Osteocyte (in vitro differentiated cells): ENCODE data around the gene ZNF423. TPM values are rescaled to one million over a fixed set of nuclear protein-coding genes. Genes with fewer than 3 reads are reported as not detected.

ENCODE experiments used
- DNase-seq: peaks from one replicate; pipeline ENCODE4 v3.0.0; 2021; ENCODE audit warnings: mixed read lengths; ENCODE audit not compliant: unreplicated experiment; ENCODE audit errors: extremely low spot score
- H3K27ac Mint-ChIP-seq: one replicate; pipeline ENCODE4 v1.8.0; 2021; ENCODE audit warnings: mild to moderate bottlenecking, mixed read lengths; ENCODE audit not compliant: unreplicated experiment
- H3K27me3 Mint-ChIP-seq: one replicate; pipeline ENCODE4 v1.8.0; 2021; ENCODE audit warnings: mixed read lengths; ENCODE audit not compliant: unreplicated experiment
- H3K36me3 Mint-ChIP-seq: one replicate; pipeline ENCODE4 v1.8.0; 2021; ENCODE audit warnings: mixed read lengths; ENCODE audit not compliant: unreplicated experiment
- H3K4me1 Mint-ChIP-seq: one replicate; pipeline ENCODE4 v1.8.0; 2021; ENCODE audit warnings: mixed read lengths; ENCODE audit not compliant: unreplicated experiment
- H3K4me3 Mint-ChIP-seq: one replicate; pipeline ENCODE4 v1.8.0; 2021; ENCODE audit warnings: mild to moderate bottlenecking, moderate library complexity, mixed read lengths; ENCODE audit not compliant: unreplicated experiment
- H3K9me3 Mint-ChIP-seq: one replicate; pipeline ENCODE4 v1.8.0; 2021; ENCODE audit warnings: mixed read lengths; ENCODE audit not compliant: unreplicated experiment
- total RNA-seq: library from RNA; stranded (reverse); gene quantifications from 2 replicates; pipeline ENCODE4 v1.2.1, GENCODE V29; 2021
- TF ChIP-seq, protein P1 (sequence below): fragments of 200-600 bp; sonication (generic); IDR thresholded peaks from 2 replicates; pipeline ENCODE4 v1.5.0; 2021; ENCODE audit warnings: antibody characterized with exemption, mild to moderate bottlenecking, moderate library complexity

Gene ZNF423
- total RNA-seq, 1 donor from 2014 or later, result 25.1 TPM

GRCh38 chr16:49497466-49497865 lies 358.4 kb downstream of the ZNF423 start:
- H3K4me1 Mint-ChIP-seq, result no peaks in the 10 kb centered on the region
- no peaks in the 10 kb centered on the region for H3K9me3 Mint-ChIP-seq
- no peak overlapping the region for H3K4me3 Mint-ChIP-seq

GRCh38 chr16:49496656-49497055 lies 359.3 kb downstream of the ZNF423 start:
- Mint-ChIP-seq H3K27me3 (peaks cover 4% of the 10 kb centered on the region), H3K27ac (no peak overlapping the region), H3K9me3 (no peaks in the 10 kb centered on the region), H3K4me1 (peaks cover 5% of the 10 kb centered on the region), H3K4me3 (no peak overlapping the region), H3K36me3 (peaks cover 3% of the 10 kb centered on the region)
- no peak for DNase-seq
- TF ChIP-seq, protein P1, sequence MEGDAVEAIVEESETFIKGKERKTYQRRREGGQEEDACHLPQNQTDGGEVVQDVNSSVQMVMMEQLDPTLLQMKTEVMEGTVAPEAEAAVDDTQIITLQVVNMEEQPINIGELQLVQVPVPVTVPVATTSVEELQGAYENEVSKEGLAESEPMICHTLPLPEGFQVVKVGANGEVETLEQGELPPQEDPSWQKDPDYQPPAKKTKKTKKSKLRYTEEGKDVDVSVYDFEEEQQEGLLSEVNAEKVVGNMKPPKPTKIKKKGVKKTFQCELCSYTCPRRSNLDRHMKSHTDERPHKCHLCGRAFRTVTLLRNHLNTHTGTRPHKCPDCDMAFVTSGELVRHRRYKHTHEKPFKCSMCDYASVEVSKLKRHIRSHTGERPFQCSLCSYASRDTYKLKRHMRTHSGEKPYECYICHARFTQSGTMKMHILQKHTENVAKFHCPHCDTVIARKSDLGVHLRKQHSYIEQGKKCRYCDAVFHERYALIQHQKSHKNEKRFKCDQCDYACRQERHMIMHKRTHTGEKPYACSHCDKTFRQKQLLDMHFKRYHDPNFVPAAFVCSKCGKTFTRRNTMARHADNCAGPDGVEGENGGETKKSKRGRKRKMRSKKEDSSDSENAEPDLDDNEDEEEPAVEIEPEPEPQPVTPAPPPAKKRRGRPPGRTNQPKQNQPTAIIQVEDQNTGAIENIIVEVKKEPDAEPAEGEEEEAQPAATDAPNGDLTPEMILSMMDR, result no peak

More at GRCh38 chr16:49497466-49497865, 358.4 kb downstream of the ZNF423 start:
- Mint-ChIP-seq H3K36me3 (peaks cover 3% of the 10 kb centered on the region), H3K27ac (no peak overlapping the region), H3K27me3 (peaks cover 3% of the 10 kb centered on the region)
- DNase-seq, result peak; percentile 42
- TF ChIP-seq, protein P1, result no peak

GRCh38 chr16:49495596-49496355 lies 360.1 kb downstream of the ZNF423 start:
- Mint-ChIP-seq H3K27me3 (peaks cover 12% of the 10 kb centered on the region), H3K27ac (no peak overlapping the region), H3K9me3 (no peaks in the 10 kb centered on the region), H3K36me3 (peaks cover 3% of the 10 kb centered on the region), H3K4me3 (no peak overlapping the region), H3K4me1 (peaks cover 12% of the 10 kb centered on the region)
- TF ChIP-seq, protein P1, result no peak
- peak; percentile 53 for DNase-seq

DNA sequence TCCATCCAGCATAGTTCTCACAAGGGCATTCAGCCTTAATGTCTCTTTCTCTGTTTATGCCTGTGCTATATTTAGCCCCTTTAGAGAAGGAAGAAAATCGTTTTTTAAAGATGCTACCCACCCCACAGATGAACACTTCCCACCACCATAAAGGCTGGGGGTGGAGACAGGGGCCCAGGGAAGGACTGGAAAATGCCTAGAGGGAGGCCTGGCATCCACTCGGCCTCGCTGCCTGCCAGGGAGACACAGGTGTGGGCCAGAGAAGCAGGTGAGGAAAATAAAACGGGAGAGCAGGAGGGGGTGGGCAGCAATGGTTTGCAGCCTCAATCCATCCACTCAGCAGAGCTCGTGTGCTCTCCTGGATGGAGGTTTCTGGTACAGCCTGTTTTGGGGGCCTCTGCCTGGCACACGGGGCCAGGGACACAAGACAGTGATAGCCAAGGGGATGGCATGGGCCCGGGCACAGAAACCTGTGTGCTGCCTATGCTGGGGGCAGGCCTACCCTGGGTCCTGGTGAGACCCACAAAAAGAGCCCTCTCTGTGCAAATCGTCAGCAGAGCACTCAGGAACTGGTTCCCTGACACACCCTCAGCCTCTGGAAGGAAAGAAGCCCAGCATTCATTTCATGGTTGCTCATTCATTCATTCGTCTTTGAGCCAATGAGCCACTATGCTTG lies 360.9 kb downstream of the ZNF423 start:
- H3K27me3 Mint-ChIP-seq, result peaks cover 14% of the 10 kb centered on the region
- H3K36me3 Mint-ChIP-seq, result peaks cover 3% of the 10 kb centered on the region
- H3K27ac Mint-ChIP-seq, result no peak overlapping the region
- TF ChIP-seq, protein P1, result no peak
- no peaks in the 10 kb centered on the region for H3K9me3 Mint-ChIP-seq
- H3K4me3 Mint-ChIP-seq, result no peak overlapping the region
- DNase-seq, result peak; percentile 54
- peaks cover 12% of the 10 kb centered on the region for H3K4me1 Mint-ChIP-seq

DNA sequence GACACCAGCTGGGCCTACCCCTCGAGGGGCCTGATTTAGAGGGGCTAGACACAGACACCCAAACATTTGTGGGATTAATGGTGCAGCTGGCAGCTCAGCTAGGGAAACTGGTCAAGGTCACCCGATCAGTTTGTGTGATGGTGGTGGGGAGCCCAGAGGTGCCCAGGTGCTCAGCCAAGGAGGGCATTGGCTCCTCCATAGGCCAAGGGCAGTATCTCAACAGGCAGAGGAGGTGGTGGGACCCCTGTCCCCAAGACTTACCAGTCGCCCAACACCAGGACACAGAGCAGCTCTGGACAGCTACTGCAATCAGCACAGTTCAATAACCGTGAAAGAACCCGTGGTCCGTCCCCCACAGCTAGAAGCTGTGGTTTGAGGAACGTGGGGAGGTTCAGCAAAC lies 361.4 kb downstream of the ZNF423 start:
- TF ChIP-seq, protein P1, result no peak
- peaks cover 12% of the 10 kb centered on the region for H3K4me1 Mint-ChIP-seq
- peaks cover 14% of the 10 kb centered on the region for H3K27me3 Mint-ChIP-seq
- H3K27ac Mint-ChIP-seq, result no peak overlapping the region
- peaks cover 3% of the 10 kb centered on the region for H3K36me3 Mint-ChIP-seq
- H3K9me3 Mint-ChIP-seq, result no peaks in the 10 kb centered on the region
- peak; percentile 70 for DNase-seq
- H3K4me3 Mint-ChIP-seq, result no peak overlapping the region
